Dedifferentiated amniotic fluid mesenchymal stem cell (primary cell): ENCODE measurements around the gene SEMA5A.

Source experiments
- DNase-seq: peaks from one replicate; pipeline ENCODE4 v3.0.0-alpha.2; 2016; ENCODE audit errors: extremely low spot score

Gene SEMA5A

DNA sequence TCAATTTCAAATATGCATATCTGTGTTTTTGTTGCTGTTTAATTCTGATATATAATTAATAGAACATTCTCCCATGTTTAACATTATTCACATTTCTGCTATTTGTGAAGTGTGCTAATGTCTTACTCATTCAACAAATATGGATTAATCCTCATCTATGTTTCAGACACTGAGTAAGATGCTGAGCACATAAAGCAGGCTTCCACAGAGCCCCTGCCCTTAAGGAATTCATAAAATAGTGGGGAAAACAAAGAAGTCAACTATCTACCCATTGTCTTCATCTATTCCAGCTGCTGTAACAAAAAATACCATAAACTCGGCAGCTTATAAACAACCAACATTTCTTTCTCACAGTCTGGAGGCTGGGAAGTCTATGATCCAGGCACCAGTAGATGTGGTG is 333.3 kb downstream of the SEMA5A start:
- no peak for DNase-seq

DNA sequence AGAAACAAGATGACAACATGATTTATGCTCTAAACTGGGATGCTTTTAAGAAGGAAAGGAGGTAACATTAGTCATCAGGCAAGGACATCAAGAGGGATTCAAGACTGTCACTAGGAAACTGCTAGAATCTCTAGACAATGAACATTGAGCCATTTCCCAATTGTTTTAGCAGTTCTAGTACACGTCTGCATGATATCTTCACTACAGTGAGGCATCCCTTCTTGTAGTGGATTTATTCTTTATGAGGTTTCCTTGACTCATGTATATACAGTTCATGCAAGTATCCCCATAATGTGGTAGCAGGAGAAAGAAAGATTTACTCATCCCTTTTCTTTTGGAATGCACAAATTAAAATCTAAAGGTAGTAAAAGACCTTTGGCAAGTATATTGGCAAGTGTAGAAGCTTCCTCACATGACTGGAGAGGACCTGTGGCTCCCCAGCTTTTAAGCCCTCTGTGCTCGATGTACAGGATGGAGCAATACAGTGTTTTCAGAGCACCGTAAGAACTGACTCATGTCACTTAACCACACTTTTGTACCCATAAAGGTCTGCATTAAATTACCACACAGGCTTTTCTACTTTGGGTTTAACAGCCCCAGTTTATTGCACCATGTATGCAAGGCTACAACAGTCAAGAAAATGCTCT is 335.9 kb downstream of the SEMA5A start:
- no peak for DNase-seq

DNA sequence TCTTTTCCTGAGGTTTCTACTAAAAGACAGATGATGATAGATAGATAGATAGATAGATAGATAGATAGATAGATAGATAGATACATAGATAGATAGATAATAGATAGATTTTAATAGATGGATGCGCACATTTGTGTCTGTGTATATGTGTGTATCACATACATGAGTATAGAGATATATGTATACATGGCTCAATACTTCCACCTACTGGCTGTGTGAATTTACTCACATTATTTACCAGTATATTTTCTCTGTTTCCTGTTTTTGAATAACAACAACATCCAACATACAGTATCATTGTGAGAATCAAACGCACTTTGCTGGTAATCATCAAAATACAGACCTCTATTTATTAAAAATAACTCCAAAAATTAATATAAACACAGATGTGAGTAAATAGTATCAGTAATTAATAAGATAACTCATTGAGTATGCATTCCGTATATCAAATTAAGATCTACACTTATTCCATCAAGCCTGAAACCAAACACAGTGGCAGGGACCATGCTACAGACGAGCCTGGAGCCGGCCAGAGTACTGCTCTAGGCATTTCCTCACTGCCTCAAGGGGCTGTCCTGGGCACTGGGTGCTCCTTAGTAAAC is 338.0 kb downstream of the SEMA5A start:
- DNase-seq = peak; percentile 69

DNA sequence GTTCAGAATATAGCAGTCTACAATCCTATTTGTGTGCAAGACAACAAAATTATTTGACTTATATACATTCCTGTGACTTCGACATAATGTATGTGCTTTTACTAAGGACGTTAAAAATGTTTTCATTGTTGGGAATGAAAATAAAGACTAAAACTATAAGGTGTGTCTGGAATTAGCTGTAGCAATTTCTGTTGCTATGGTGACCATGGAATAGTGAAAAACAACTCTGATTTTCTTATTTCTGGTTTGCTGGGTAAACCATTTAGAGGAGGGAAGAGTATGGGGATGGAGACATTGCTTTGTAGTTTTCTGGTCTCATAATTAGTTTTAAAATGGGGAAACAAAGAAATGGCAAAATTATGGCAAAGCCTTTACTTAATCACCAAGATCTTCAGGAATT is 343.2 kb downstream of the SEMA5A start:
- no peak for DNase-seq

DNA sequence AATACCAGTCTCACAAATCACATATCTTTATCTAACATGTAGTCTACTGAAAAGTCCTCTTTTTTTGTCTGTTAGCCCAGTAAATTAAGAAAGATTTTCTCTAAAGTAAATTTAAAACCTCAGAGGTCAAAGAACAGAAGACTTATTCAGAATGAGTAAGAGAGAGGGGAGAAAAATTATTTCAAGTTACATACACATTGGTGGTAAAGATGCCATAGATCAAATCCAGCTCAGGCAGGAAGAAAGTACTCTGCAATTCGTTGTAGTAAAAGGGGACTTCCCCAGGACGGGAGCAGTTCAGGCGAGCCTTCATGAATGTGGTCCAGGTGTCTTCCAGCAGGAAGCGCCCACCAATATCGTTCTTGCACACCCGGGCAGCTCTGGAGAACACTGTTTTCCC is 344.1 kb downstream of the SEMA5A start:
- DNase-seq = no peak

DNA sequence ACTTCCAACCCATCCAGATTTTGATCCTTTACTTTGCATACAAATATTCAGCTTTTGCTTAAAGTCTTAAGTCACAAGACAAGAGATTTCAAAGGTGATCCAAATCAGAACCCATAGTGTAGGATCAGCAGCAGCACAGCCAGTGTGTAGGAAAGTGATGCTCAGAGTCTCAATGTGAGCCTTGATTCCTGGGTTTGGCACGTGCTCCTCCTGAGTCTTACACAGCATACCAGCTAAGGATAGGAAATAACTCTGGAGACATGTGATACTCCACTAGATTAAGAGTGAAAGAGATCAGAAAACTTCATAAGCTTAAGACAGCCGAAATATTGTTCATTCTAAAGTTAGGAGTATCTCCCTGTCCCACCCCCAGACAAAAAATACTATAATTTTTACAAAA is 344.9 kb downstream of the SEMA5A start:
- DNase-seq = no peak

DNA sequence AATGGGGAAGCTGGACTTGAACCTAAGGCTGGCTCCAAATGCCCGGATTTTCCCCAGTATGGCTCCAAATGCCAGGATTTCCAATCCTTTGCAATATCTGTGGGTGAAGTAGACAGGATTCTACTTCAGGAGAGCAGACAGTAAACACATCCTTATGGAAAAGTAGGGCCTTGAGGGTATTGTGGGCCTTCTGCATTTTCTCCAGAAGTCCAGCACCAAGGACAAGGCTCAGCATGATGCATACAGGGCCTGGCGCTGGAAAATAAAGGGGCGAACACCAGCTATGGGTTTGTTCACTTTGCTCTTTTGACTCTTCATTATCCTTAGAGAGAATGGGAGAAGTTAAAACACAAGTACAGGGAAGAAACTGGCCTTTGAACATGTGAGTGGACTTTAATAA is 347.5 kb downstream of the SEMA5A start:
- DNase-seq = no peak

DNA sequence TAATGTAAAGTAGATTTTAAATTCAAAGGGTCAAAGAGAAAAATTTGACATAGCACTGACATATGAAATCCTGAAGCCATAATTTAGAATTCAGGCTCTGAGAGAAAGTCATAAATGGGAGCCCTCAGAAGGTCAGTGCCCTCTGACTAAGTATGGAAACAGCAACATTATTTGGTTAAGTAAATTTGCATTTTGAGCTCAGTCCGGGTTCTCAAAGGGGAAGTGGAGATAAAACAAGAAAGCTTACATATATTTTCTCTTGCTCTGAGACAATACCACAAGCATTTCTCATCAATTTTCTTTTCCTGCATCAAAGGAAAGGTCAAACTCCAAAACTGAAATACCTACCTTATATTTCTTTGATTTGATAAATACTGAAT is 348.0 kb downstream of the SEMA5A start:
- DNase-seq = no peak

DNA sequence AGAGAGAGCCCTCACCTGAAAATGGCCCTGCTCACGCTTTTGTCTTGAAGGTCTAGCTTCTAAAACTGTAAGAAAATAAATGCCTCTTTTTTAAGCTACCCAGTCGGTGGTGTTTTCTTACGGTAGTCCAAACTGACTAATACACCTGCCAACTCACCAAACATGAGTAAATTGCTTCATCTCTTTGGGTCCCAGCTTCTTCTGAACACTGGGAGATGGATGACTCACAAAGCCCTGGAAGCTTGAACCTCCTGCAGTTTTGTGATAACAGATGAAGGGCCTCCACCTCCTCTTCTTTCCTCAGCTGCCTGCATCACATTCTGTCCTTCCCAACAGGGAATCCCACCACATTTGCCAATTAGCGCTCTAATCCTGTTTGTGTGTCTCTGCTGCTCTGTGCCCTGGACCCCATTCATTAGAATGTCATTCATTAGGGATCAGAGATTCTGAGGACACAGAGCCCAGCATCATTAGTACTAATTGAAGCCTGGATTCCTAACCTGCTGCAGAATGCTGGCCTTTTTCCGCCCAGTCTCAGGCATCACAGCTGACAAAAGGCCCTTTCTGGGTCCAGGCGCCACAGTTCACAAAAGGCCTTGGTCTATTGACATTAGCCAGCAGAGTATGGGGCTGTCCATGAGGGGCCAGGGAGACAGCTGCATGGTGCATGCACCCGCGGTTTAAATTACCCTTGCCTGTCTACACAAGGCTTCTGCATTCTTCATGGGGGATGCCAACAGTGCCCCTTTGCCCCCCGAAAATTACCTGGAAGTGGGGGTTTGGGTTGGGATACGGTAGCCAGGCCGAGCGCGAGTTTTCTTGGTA is 349.3 kb downstream of the SEMA5A start:
- no peak for DNase-seq

GRCh38 chr5:9194509-9194908 is 351.4 kb downstream of the SEMA5A start:
- DNase-seq = peak; percentile 85

GRCh38 chr5:9192266-9192665 is 353.6 kb downstream of the SEMA5A start:
- no peak for DNase-seq

DNA sequence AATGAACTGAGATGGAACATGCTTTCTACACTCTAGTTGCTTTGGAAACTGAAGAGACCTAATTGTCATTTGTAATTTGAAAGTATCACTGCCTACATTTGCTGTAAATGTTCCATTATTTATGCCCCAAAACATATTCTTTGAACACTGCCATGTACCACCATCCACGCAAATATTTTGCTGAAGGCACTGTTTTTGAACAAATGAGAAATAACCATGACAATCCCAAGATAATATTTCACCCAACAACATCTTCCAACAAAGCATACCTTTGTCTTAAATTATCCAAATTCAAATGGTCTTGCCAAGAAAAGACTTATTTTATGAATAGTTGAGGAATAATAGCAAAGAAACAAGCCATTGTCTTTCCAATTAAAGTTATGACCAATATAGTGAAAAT is 356.2 kb downstream of the SEMA5A start:
- no peak for DNase-seq

GRCh38 chr5:9188956-9189355 is 356.9 kb downstream of the SEMA5A start:
- no peak for DNase-seq

GRCh38 chr5:9188131-9188530 is 357.7 kb downstream of the SEMA5A start:
- peak; percentile 66 for DNase-seq

DNA sequence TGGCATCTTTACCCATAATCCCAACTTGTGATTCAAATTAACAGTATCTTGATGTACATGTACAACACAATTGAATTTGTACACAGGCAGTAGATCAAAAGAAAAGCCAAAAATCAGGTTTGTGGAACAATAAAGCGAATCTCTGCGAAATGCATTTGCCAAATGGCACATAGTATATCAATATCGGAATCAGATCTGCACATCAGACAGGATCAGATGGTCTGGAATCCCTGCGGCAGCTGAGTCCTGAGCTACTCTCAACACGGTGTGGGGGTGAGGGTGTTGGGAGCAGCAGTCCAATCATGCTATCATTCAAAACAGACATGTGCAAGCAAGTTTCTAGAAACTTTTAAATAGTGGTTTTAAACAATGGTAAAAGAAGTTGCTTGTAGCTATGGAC is 358.3 kb downstream of the SEMA5A start:
- no peak for DNase-seq

DNA sequence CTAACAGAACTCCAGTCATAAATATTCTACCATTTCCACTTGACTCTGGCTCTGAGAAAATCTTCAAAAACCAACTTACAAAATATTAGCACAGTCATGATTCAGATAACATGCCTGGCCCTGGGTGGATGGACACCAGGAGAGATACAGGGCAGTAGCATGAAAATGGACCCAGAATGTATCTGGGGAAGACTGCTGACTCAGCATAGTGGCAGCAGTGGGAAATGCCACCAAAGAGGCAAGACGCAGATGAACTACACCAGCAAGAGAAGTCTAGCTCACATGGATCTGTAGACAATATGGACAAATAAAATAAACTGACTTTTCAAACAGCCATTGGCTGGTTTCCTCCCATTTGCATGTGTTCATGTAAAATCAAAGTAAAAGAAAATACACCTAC is 359.8 kb downstream of the SEMA5A start:
- no peak for DNase-seq

- DNase-seq = no peak
Measured at GRCh38 chr5:9183992-9184391, 361.9 kb downstream of the SEMA5A start.

DNA sequence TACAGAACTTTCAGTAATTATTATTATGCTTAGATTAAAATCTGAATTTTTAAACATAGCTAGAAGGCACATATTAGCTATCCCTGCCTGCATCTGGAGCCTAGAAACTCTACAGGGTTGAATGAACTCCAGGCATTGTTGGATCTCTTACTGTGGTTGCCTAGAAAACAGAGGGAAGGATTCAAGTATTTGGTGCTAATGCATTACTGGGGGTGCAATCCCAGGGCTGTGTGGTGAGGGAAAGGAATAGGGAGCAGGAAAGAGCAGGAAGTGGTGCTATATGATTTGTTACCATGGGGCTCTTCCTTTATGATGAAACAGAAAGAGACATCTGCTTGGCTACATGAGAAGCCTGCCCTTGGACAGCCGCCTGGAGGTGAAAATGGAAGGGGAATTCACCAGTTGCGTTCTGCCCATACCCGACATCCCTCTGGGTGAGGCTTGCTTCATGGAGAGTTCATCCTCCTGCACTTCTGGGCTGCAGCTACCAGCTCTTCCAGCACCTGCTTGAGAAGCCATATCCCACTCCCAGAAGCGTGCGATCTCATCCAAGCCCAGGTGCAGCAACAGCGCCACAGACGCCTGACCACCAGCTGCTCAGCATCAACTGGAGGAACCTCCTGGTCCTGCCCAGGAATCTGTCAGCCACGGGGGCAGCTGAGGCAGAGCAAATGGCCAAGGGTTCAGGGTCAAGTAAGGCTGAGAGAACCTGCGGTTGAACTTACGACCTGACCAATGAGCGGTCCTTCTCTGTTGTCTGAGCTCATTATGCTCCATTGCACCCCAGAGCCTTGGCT is 362.8 kb downstream of the SEMA5A start:
- no peak for DNase-seq

- no peak for DNase-seq
Measured at GRCh38 chr5:9176641-9177040, 369.2 kb downstream of the SEMA5A start.

- no peak for DNase-seq
Measured at GRCh38 chr5:9174446-9174845, 371.4 kb downstream of the SEMA5A start.

- peak; percentile 88 for DNase-seq
Measured at GRCh38 chr5:9173281-9174048, 372.4 kb downstream of the SEMA5A start.

DNA sequence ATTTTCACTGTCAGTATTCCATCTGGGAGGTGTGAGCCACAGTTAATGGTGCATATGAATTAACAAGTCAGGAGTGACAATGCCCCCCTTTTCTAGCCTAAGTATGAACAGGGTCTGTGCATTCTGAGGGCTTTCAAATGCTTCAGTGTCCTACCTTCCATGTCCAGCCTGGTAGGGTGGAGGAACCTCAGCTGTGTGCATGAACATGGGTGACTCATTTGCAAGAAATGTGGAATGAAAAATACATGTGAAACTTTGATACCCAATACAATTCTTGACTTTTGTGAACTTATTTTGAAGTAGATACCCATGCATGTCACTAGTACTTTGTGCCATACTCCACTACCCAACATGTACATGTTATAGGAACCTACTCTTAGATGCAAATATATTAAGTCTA is 375.8 kb downstream of the SEMA5A start:
- no peak for DNase-seq
